ENCODE measurements around the gene DDX41.

Gene DDX41

DNA sequence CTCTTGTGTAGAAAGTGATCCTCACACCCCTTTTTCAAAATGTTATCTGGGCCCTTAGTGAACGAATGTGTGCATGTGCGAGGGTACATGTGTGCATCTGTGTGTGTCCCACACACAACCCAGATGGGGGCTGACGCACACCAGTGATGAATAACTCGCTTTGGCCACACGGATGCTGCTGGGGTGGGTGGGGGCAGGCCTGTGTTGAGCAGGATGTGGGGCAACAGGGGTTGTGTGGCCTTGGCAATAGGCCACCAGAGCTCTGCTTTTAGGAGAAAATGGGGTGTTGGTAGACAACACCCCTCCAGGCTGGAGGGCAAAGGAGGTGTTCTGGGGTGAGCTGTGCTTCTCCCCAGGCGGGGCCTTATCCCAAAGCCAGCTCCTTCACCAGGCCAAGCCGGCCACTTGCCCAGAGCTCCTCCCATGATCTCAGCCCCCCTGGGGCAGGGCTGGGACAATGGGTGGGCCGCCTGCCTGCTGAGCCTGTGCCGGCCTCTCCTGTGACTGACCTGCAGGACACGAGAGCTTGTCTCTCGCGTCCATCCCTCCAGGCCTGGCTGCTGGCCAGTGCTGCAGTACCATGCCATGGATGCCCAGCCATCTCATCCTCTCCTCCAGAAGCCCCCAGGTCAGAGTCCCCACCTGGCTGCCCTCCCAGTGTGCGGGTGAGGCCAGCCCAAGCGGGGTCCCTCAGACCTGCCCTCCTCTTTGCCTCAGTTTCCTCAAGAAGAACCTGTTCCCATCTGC, 45.0 kb downstream of the DDX41 start:
- Histone ChIP-seq H3K9me3 (replicated peaks; ENCODE audit: insufficient read depth, low read length) (no peaks in the 10 kb centered on the region), H3K27me3 (replicated peaks; ENCODE audit: insufficient read depth, low read length) (peaks cover 64% of the 10 kb centered on the region), H3K9ac (ENCODE audit: low read length) (no peak overlapping the region), H2AFZ (ENCODE audit: low read length) (no peak overlapping the region), H3K27ac (ENCODE audit: low read length) (no peak overlapping the region), H3F3A (ENCODE audit: insufficient read depth, low read length) (no peaks in the 10 kb centered on the region), H3K36me3 (replicated peaks; ENCODE audit: insufficient read depth, low read length) (no peaks in the 10 kb centered on the region), H3K79me2 (ENCODE audit: low read length) (no peaks in the 10 kb centered on the region), H3K4me3 (ENCODE audit: low read length) (no peak overlapping the region), H3K9me2 (replicated peaks; ENCODE audit: insufficient read depth, low read length) (no peaks in the 10 kb centered on the region), H3K4me2 (ENCODE audit: low read depth, low read length) (no peak overlapping the region), H4K20me1 (ENCODE audit: insufficient read depth, low read length) (no peaks in the 10 kb centered on the region), H3K4me1 (ENCODE audit: low read length) (no peaks in the 10 kb centered on the region)
- no peak for DNase-seq
- no peak for TF ChIP-seq EZH2phosphoT487 (IDR thresholded peaks at IDR 0.05; ENCODE audit: low read length)
- TF ChIP-seq, protein P1, sequence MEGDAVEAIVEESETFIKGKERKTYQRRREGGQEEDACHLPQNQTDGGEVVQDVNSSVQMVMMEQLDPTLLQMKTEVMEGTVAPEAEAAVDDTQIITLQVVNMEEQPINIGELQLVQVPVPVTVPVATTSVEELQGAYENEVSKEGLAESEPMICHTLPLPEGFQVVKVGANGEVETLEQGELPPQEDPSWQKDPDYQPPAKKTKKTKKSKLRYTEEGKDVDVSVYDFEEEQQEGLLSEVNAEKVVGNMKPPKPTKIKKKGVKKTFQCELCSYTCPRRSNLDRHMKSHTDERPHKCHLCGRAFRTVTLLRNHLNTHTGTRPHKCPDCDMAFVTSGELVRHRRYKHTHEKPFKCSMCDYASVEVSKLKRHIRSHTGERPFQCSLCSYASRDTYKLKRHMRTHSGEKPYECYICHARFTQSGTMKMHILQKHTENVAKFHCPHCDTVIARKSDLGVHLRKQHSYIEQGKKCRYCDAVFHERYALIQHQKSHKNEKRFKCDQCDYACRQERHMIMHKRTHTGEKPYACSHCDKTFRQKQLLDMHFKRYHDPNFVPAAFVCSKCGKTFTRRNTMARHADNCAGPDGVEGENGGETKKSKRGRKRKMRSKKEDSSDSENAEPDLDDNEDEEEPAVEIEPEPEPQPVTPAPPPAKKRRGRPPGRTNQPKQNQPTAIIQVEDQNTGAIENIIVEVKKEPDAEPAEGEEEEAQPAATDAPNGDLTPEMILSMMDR (IDR thresholded peaks at IDR 0.05; ENCODE audit: low read length) = no peak
- no peak for TF ChIP-seq EZH2 (optimal IDR thresholded peaks at IDR 0.05; ENCODE audit: low read depth, low read length)

DNA sequence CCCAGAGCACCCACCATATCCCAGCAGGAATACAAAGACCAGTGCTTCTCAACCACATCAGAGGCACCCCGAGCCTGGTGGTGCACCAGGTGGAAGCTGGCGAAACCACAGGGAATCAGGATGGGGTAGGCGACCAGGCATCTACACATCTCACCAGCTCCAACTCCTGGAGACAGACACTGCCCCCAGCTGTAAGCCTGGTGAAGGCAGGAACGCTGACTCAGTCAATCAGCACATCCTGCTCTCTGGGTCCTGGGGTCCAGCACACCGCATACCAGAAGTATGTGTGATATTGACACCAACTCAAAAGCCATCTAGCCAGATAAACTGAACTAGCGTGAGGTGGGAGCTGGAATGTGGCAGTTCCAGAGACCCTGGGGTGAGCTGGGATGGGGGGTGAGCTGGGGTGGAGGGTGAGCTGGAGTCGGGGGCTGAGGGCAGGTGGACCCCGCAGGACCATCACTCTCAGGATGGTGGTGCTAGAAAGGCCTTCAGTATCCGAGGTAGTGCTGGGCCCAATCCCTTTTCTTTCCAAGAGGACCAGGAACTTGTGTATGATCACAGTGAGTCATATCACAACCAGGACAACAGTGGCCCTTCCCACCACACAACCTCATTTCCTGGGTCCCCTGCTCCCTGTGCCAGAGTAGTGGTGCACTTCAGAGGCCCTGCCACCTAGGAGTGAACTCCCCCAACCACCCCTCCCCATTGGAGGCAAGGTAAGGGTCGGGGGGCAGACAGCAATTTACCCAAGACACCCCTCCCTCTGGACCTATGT, 45.8 kb downstream of the DDX41 start:
- H2AFZ ChIP-seq (ENCODE audit: low read length) = no peak overlapping the region
- H3K9ac ChIP-seq (ENCODE audit: low read length) = no peak overlapping the region
- no peak for DNase-seq
- H3K4me1 ChIP-seq (ENCODE audit: low read length) = no peaks in the 10 kb centered on the region
- H3F3A ChIP-seq (ENCODE audit: insufficient read depth, low read length) = no peaks in the 10 kb centered on the region
- H3K9me2 ChIP-seq (replicated peaks; ENCODE audit: insufficient read depth, low read length) = no peaks in the 10 kb centered on the region
- no peaks in the 10 kb centered on the region for H4K20me1 ChIP-seq (ENCODE audit: insufficient read depth, low read length)
- H3K9me3 ChIP-seq (replicated peaks; ENCODE audit: insufficient read depth, low read length) = no peaks in the 10 kb centered on the region
- TF ChIP-seq, protein P1 (IDR thresholded peaks at IDR 0.05; ENCODE audit: low read length) = no peak
- H3K79me2 ChIP-seq (ENCODE audit: low read length) = no peaks in the 10 kb centered on the region
- H3K36me3 ChIP-seq (replicated peaks; ENCODE audit: insufficient read depth, low read length) = no peaks in the 10 kb centered on the region
- H3K27me3 ChIP-seq (replicated peaks; ENCODE audit: insufficient read depth, low read length) = peaks cover 72% of the 10 kb centered on the region
- H3K4me3 ChIP-seq (ENCODE audit: low read length) = no peak overlapping the region
- H3K4me2 ChIP-seq (ENCODE audit: low read depth, low read length) = no peak overlapping the region
- no peak overlapping the region for H3K27ac ChIP-seq (ENCODE audit: low read length)

DNA sequence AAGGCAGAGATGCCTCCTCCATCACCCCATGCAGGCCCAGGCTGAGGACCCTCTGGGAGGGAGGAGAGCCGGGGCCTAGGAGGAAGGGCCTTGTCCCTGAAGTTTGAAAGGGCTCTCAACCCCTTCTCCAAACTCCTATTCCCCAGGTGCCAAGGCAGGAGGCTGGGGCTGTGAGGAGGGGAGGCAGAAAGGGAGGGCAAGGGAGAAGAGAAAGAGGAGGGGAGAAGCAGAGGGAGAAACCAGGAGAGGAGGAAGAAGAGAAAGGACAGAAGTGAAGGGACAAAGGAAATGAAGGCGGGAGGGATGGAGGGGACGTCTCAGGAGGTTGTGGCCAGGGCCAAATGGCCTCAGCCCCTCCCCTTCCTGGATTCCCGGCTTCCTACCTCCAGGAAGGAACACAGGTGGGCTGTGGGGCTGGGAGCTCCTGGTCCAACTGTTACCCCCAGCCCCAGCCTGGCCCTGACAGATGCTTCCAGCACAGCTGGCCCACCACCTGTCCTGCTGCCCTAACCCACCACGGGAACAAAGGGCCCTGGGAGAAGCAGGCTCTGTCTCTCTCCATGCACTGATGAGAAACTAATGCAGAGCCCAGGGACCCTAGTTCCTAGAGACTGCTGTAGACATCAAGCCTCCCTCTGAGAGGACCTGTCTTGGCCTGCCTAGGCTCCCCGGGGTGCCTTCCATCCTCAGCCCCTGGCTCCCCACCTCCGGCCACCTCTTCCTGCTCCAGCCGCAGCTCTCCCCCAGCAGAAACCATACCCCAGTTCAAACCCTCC, 46.8 kb downstream of the DDX41 start:
- H3K9me2 ChIP-seq (replicated peaks; ENCODE audit: insufficient read depth, low read length) = no peaks in the 10 kb centered on the region
- no peaks in the 10 kb centered on the region for H3F3A ChIP-seq (ENCODE audit: insufficient read depth, low read length)
- H3K4me3 ChIP-seq (ENCODE audit: low read length) = no peak overlapping the region
- no peak overlapping the region for H2AFZ ChIP-seq (ENCODE audit: low read length)
- H3K79me2 ChIP-seq (ENCODE audit: low read length) = no peaks in the 10 kb centered on the region
- DNase-seq = no peak
- no peak overlapping the region for H3K27ac ChIP-seq (ENCODE audit: low read length)
- peaks cover 80% of the 10 kb centered on the region for H3K27me3 ChIP-seq (replicated peaks; ENCODE audit: insufficient read depth, low read length)
- no peak for TF ChIP-seq EZH2phosphoT487 (IDR thresholded peaks at IDR 0.05; ENCODE audit: low read length)
- TF ChIP-seq, protein P1 (IDR thresholded peaks at IDR 0.05; ENCODE audit: low read length) = no peak
- TF ChIP-seq EZH2 (optimal IDR thresholded peaks at IDR 0.05; ENCODE audit: low read depth, low read length) = no peak
- no peaks in the 10 kb centered on the region for H4K20me1 ChIP-seq (ENCODE audit: insufficient read depth, low read length)
- no peak overlapping the region for H3K9ac ChIP-seq (ENCODE audit: low read length)
- no peaks in the 10 kb centered on the region for H3K9me3 ChIP-seq (replicated peaks; ENCODE audit: insufficient read depth, low read length)
- no peak overlapping the region for H3K4me2 ChIP-seq (ENCODE audit: low read depth, low read length)
- H3K4me1 ChIP-seq (ENCODE audit: low read length) = no peaks in the 10 kb centered on the region
- no peaks in the 10 kb centered on the region for H3K36me3 ChIP-seq (replicated peaks; ENCODE audit: insufficient read depth, low read length)

Measured in MM.1S (cell line).